DND-41 (cell line): Measurements from ENCODE around the gene PZP.
"Not testable (repeated sequence)": the region's sequence is repeated elsewhere in the genome, so short reads cannot be mapped to it uniquely, and the experiment has no call there.

Experiments
- ATAC-seq: fragments of 200-7000 bp; cut with Tn5 transposase; 3 replicates; pipeline ENCODE4 v1.9.1; 2021; ENCODE audit warnings: low read depth; ENCODE audit not compliant: insufficient read depth
- DNase-seq: peaks from one replicate; pipeline ENCODE4 v3.0.0-alpha.2; 2020
- H2AFZ ChIP-seq: 2 replicates; pipeline ENCODE4 v1.6.0; 2012; ENCODE audit warnings: low read depth, low read length
- H3K27ac ChIP-seq: 2 replicates; pipeline ENCODE4 v1.5.1; 2012; ENCODE audit warnings: low read length, inconsistent platforms
- H3K27me3 ChIP-seq: fragments of 200-600 bp; sonication (generic); 2 replicates; pipeline ENCODE4 v1.6.0; 2012; ENCODE audit warnings: low read length, mild to moderate bottlenecking, inconsistent platforms; ENCODE audit not compliant: insufficient read depth, poor library complexity
- H3K36me3 ChIP-seq: 2 replicates; pipeline ENCODE4 v1.5.1; 2012; ENCODE audit warnings: low read length, inconsistent platforms; ENCODE audit not compliant: insufficient read depth
- H3K4me1 ChIP-seq: 2 replicates; pipeline ENCODE4 v1.5.1; 2012; ENCODE audit warnings: mild to moderate bottlenecking, low read length; ENCODE audit not compliant: insufficient read depth
- H3K4me2 ChIP-seq: 2 replicates; pipeline ENCODE4 v1.6.0; 2012; ENCODE audit warnings: mild to moderate bottlenecking, moderate library complexity, low read length, inconsistent platforms; ENCODE audit not compliant: insufficient read depth
- H3K4me3 ChIP-seq, 2 experiments: fragments of 200-600 bp in 1 of 2; shearing (Covaris generic) in 1 of 2; 2 replicates each; pipeline ENCODE4 v1.5.1; 2012 to 2016; ENCODE audit warnings: inconsistent platforms in 2 of 2, low read length in 2 of 2, mild to moderate bottlenecking in 2 of 2, low read depth in 1 of 2, moderate library complexity in 1 of 2
- H3K79me2 ChIP-seq: 2 replicates; pipeline ENCODE4 v1.6.0; 2012; ENCODE audit warnings: low read length, inconsistent platforms; ENCODE audit not compliant: insufficient read depth
- H3K9ac ChIP-seq: 2 replicates; pipeline ENCODE4 v1.6.0; 2012; ENCODE audit warnings: low read depth, mild to moderate bottlenecking, inconsistent platforms, low read length, moderate library complexity
- H3K9me3 ChIP-seq: 2 replicates; pipeline ENCODE4 v1.5.1; 2012; ENCODE audit warnings: low read length, moderate library complexity, mild to moderate bottlenecking, inconsistent platforms; ENCODE audit not compliant: insufficient read depth, severe bottlenecking
- H4K20me1 ChIP-seq: 2 replicates; pipeline ENCODE4 v1.6.0; 2012; ENCODE audit warnings: low read length; ENCODE audit not compliant: insufficient read depth
- EZH2 ChIP-seq: IDR thresholded peaks from 3 replicates; pipeline ENCODE4 v1.6.1; 2012; ENCODE audit warnings: borderline replicate concordance, low read depth, mild to moderate bottlenecking, moderate library complexity, low read length, inconsistent platforms; ENCODE audit not compliant: severe bottlenecking
- TF ChIP-seq, protein P1 (sequence below): IDR thresholded peaks from 2 replicates; pipeline ENCODE4 v1.5.1; 2012; ENCODE audit warnings: borderline replicate concordance, low read length, moderate library complexity, mild to moderate bottlenecking; ENCODE audit not compliant: poor library complexity, severe bottlenecking; ENCODE audit errors: extremely low read depth

PZP gene

DNA sequence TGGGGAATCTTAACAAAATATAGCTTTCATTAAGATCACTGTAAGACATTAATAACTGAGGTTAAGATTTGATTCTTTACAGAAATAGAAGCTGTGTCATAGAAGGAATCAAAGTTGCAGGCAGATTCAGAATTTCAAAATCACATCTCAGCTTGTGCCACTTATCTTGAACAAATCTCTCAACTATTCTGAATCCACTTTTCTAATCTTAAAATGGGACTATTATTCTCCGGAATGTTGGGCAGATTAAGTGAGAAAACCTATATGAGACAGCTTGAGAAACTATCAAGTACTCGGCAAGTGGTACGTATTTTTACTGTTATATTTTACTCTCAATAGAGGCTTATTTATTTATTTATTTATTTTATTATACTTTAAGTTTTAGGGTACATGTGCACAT lies 28.4 kb downstream of the PZP start:
- Histone ChIP-seq H3K36me3 (no peaks in the 10 kb centered on the region), H3K27ac (no peak overlapping the region), H4K20me1 (no peaks in the 10 kb centered on the region), H3K9me3 (no peaks in the 10 kb centered on the region), H3K27me3 (peaks cover 3% of the 10 kb centered on the region), H2AFZ (no peak overlapping the region), H3K79me2 (no peaks in the 10 kb centered on the region), H3K4me2 (no peak overlapping the region), H3K4me3 (no peak overlapping the region), H3K4me1 (no peaks in the 10 kb centered on the region), H3K9ac (no peak overlapping the region)
- ATAC-seq, result no peak
- no peak for DNase-seq
- TF ChIP-seq EZH2, result no peak
- TF ChIP-seq, protein P1, sequence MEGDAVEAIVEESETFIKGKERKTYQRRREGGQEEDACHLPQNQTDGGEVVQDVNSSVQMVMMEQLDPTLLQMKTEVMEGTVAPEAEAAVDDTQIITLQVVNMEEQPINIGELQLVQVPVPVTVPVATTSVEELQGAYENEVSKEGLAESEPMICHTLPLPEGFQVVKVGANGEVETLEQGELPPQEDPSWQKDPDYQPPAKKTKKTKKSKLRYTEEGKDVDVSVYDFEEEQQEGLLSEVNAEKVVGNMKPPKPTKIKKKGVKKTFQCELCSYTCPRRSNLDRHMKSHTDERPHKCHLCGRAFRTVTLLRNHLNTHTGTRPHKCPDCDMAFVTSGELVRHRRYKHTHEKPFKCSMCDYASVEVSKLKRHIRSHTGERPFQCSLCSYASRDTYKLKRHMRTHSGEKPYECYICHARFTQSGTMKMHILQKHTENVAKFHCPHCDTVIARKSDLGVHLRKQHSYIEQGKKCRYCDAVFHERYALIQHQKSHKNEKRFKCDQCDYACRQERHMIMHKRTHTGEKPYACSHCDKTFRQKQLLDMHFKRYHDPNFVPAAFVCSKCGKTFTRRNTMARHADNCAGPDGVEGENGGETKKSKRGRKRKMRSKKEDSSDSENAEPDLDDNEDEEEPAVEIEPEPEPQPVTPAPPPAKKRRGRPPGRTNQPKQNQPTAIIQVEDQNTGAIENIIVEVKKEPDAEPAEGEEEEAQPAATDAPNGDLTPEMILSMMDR, result no peak

DNA sequence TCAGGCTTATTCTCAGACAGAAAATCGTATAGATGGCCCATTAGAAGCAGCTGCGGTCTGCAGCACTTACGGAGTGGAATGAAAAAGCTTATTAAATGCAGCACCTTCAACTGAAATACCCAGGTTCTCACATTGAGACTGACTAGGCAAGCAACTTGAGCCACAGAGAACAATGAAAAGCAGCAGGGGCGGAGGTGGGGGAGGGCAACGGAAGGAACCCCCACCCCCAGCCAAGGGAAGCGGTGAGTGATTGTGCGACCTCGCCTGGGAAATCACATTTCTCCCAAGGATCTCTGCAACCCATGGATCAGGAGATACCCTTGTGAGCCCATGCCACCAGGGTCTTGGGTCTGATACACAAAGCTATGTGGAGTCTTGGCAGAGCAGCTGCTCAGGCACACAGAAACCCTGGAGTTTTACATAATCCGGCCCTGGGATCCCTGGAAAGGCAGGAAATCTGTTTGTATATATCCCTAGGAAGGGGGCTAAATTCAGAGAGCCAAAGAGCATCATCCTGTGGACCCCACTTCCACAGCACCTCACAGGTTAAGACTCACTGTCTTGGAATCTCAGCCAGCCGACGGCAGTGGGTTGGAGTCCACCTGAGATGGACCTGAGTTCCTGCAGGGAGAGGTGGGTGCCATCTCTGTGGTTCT lies 38.1 kb downstream of the PZP start:
- Histone ChIP-seq H3K4me2 (no peak overlapping the region), H3K9me3 (no peaks in the 10 kb centered on the region), H3K79me2 (no peaks in the 10 kb centered on the region), H3K9ac (no peak overlapping the region), H3K36me3 (no peaks in the 10 kb centered on the region), H2AFZ (no peak overlapping the region), H3K27me3 (no peaks in the 10 kb centered on the region), H3K27ac (no peak overlapping the region), H4K20me1 (no peaks in the 10 kb centered on the region), H3K4me1 (no peaks in the 10 kb centered on the region), H3K4me3 (no peak overlapping the region)
- no peak for TF ChIP-seq EZH2
- TF ChIP-seq, protein P1, result no peak
- DNase-seq (no peak), ATAC-seq (no peak)

DNA sequence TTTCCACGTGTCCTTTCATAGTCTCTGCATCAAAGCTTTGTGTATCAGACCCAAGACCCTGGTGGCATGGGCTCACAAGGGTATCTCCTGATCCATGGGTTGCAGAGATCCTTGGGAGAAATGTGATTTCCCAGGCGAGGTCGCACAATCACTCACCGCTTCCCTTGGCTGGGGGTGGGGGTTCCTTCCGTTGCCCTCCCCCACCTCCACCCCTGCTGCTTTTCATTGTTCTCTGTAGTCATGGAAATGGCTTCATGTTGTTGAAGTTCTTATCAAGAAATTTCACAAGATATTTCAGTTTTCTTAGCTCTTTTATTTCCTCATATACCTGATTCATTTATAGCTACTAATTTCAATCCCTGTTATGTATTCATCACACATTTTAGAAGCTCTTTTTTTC lies 40.9 kb downstream of the PZP start:
- not testable (repeated sequence) for H3K4me1 ChIP-seq, ATAC-seq, H3K27ac ChIP-seq, H3K27me3 ChIP-seq, H4K20me1 ChIP-seq, H3K4me3 ChIP-seq, H3K9ac ChIP-seq, H2AFZ ChIP-seq, H3K9me3 ChIP-seq, H3K4me2 ChIP-seq, H3K79me2 ChIP-seq, H3K36me3 ChIP-seq, DNase-seq

DNA sequence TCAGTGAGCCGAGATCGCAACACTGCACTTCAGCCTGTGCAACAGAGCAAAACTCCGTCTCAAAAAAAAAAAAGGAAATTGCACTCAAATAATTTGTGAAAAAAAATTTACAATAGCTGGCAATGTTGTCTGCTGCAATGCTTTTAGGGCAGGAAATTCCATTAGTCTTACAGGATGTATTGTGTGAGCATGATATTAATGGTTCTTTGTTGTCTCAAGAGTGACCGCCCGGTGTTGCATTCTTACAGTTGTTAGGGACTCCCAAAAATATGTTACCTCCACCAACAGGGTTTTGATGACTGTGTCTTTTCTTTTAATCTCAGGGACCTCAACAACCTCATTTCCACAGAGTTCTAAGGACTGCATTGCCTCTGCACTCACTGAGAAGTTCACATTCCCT lies 44.8 kb downstream of the PZP start:
- no peak for ATAC-seq
- Histone ChIP-seq H2AFZ (no peak overlapping the region), H3K4me1 (no peaks in the 10 kb centered on the region), H3K27me3 (no peaks in the 10 kb centered on the region), H4K20me1 (no peaks in the 10 kb centered on the region), H3K36me3 (no peaks in the 10 kb centered on the region), H3K27ac (no peak overlapping the region), H3K79me2 (no peaks in the 10 kb centered on the region), H3K4me3 (no peak overlapping the region), H3K9me3 (no peaks in the 10 kb centered on the region), H3K4me2 (no peak overlapping the region), H3K9ac (no peak overlapping the region)
- DNase-seq, result no peak
- TF ChIP-seq EZH2, result no peak
- TF ChIP-seq, protein P1, result no peak
